ENCODE data around the gene FMR1. TPM values are rescaled to one million over a fixed set of nuclear protein-coding genes. Genes with fewer than 3 reads are reported as not detected.

Gene FMR1
- total RNA-seq: 97.9 TPM

GRCh38 chrX:147911192-147912022 lies at the start of gene FMR1:
TSS of gene FMR1 (plus strand) at chrX:147911919. CDS start at chrX:147912180, 261 bp downstream.

GRCh38 chrX:147981038-147981752 lies 69.5 kb downstream of the FMR1 start, which contains the start of gene FMR1NB:
TSS of gene FMR1NB (plus strand) at chrX:147981337. CDS start at chrX:147981403, 66 bp downstream.

Other genes starting within 250 kb of the FMR1 start
- not detected for gene FMR1NB, start 69.4 kb downstream of the FMR1 start, total RNA-seq

Data from camera-type eye (tissue), 1 donor.